GM20000 (cell line): ENCODE results near the gene TRAPPC2L.

Experiments used
- DNase-seq: peaks from one replicate; pipeline ENCODE4 v3.0.0; 2012; ENCODE audit warnings: low spot score
- CTCF ChIP-seq: IDR thresholded peaks from 2 replicates; pipeline ENCODE4 v1.5.1; 2012; ENCODE audit warnings: mild to moderate bottlenecking, control low read depth; ENCODE audit errors: extremely low read depth, missing control alignments

TRAPPC2L gene

GRCh38 chr16:88904676-88905365 is 47.9 kb downstream of the TRAPPC2L start:
- no peak for TF ChIP-seq CTCF

GRCh38 chr16:88905563-88905962 is 48.6 kb downstream of the TRAPPC2L start:
- DNase-seq, result peak; percentile 87

More at GRCh38 chr16:88904676-88905365, 47.9 kb downstream of the TRAPPC2L start:
- no peak for DNase-seq

GRCh38 chr16:88906020-88906419 is 49.1 kb downstream of the TRAPPC2L start:
- DNase-seq, result no peak
- no peak for TF ChIP-seq CTCF

More at GRCh38 chr16:88905563-88905962, 48.6 kb downstream of the TRAPPC2L start:
- no peak for TF ChIP-seq CTCF

- no peak for DNase-seq
- TF ChIP-seq CTCF, result no peak
Measured at GRCh38 chr16:88906535-88907105, 49.7 kb downstream of the TRAPPC2L start.

GRCh38 chr16:88907768-88908167 is 50.8 kb downstream of the TRAPPC2L start:
- DNase-seq, result no peak
- TF ChIP-seq CTCF, result no peak

DNA sequence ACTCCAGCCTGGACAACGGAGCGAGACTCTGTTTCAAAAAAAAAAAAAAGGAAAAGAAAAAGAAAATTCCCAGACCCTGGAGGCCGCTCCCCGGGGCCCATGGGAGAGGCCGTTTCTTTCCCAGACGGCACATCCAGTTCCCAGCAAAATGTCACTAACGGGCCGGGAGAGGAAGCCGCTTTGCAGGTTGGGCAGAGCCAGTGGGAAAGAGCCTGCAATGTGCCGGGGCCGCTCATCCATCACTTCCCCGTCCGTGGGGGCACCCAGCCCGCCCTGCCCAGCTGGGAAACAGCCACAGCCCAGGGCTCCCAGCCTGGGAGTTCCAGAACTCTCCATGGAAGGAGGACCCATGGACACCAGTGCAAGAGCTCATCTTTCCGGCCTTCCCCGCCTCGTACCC is 51.4 kb downstream of the TRAPPC2L start:
- DNase-seq, result no peak
- no peak for TF ChIP-seq CTCF

DNA sequence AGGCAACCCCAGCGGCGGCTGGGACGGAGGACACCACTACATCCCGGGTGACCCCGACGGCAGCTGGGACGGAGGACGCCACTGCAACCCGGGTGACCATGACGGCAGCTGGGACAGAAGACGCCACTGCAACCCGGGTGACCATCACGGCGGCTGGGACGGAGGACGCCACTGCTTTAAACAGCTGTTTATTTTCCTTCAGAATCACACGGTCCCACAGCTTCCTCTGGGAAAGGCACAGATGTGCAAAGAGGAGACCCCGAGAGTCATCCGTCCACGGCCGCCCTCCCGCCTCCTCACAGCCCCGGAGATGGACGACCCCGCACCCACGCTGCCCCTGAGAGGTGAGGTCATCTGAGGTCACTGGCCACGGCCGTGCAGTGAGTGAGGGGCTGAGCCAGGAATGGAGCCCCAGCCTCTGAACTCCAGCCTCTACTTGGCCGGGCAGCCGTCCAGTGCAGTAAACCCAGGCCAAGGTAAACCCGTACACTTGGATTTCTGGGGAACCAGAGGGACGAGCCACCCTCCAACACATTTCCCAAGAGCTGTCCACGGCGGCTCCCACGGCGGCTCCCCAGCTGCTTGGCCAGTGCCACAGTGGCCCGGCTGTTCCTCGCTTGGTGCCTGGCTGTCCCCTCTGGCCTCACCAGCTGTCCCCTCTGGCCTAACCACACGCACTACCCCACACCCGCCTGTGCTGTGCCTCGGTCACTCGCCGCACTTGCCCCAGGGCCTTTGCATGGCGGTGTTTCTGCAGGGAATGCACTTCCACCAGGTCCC is 52.7 kb downstream of the TRAPPC2L start:
- DNase-seq, result no peak
- no peak for TF ChIP-seq CTCF
